ENCODE results near the gene SDE2.
"Not testable (repeated sequence)": the region's sequence is repeated elsewhere in the genome, so short reads cannot be mapped to it uniquely, and the experiment has no call there.

SDE2 gene

GRCh38 chr1:225999227-225999911 lies at the start of gene SDE2:
Gene SDE2 (minus strand): TSS chr1:225999343. CDS start chr1:225999312, 31 bp downstream.
- DNase-seq = peak; percentile 100

- DNase-seq = no peak
Observed at GRCh38 chr1:226048886-226049285, 49.7 kb upstream of the SDE2 start.

- DNase-seq = no peak
Observed at GRCh38 chr1:226047495-226047894, 48.4 kb upstream of the SDE2 start.

- no peak for DNase-seq
Observed at GRCh38 chr1:226046240-226046639, 47.1 kb upstream of the SDE2 start.

- no peak for DNase-seq
Observed at GRCh38 chr1:226044514-226045101, 45.5 kb upstream of the SDE2 start.

GRCh38 chr1:226041419-226041818 lies 42.3 kb upstream of the SDE2 start:
- DNase-seq = no peak

GRCh38 chr1:226038661-226039060 lies 39.5 kb upstream of the SDE2 start:
- no peak for DNase-seq

- no peak for DNase-seq
Observed at GRCh38 chr1:226035915-226036314, 36.8 kb upstream of the SDE2 start.

- DNase-seq = peak; percentile 88
Observed at GRCh38 chr1:226034482-226034881, 35.3 kb upstream of the SDE2 start.

- no peak for DNase-seq
Observed at GRCh38 chr1:226033991-226034390, 34.8 kb upstream of the SDE2 start.

GRCh38 chr1:226033582-226033981 lies 34.4 kb upstream of the SDE2 start:
- DNase-seq = no peak

GRCh38 chr1:226029568-226030225 lies 30.6 kb upstream of the SDE2 start:
- DNase-seq = no peak

GRCh38 chr1:226029093-226029496 lies 30.0 kb upstream of the SDE2 start:
- DNase-seq = no peak

- DNase-seq = no peak
Observed at GRCh38 chr1:226027538-226028217, 28.5 kb upstream of the SDE2 start.

- DNase-seq = no peak
Observed at GRCh38 chr1:226026833-226027232, 27.7 kb upstream of the SDE2 start.

GRCh38 chr1:226023735-226024134 lies 24.6 kb upstream of the SDE2 start:
- DNase-seq = no peak

- DNase-seq = no peak
Observed at GRCh38 chr1:226021801-226022200, 22.7 kb upstream of the SDE2 start.

- no peak for DNase-seq
Observed at GRCh38 chr1:226021401-226021800, 22.3 kb upstream of the SDE2 start.

GRCh38 chr1:226019572-226019971 lies 20.4 kb upstream of the SDE2 start:
- DNase-seq = no peak

- no peak for DNase-seq
Observed at GRCh38 chr1:226017070-226017469, 17.9 kb upstream of the SDE2 start.

GRCh38 chr1:226009650-226010044 lies 10.5 kb upstream of the SDE2 start:
- DNase-seq = no peak

GRCh38 chr1:226007126-226007892 lies 8.2 kb upstream of the SDE2 start:
- DNase-seq = not testable (repeated sequence)

GRCh38 chr1:226006686-226007085 lies 7.5 kb upstream of the SDE2 start:
- no peak for DNase-seq
